ENCODE measurements around the gene SPNS2. TPM values are rescaled to one million over a fixed set of nuclear protein-coding genes. Genes with fewer than 3 reads are reported as not detected.

SPNS2 gene
- total and polyA plus RNA-seq, 2 donors (not counting 1 experiment from before 2014, with no cell fraction given): 0.48 TPM; not detected in 1

DNA sequence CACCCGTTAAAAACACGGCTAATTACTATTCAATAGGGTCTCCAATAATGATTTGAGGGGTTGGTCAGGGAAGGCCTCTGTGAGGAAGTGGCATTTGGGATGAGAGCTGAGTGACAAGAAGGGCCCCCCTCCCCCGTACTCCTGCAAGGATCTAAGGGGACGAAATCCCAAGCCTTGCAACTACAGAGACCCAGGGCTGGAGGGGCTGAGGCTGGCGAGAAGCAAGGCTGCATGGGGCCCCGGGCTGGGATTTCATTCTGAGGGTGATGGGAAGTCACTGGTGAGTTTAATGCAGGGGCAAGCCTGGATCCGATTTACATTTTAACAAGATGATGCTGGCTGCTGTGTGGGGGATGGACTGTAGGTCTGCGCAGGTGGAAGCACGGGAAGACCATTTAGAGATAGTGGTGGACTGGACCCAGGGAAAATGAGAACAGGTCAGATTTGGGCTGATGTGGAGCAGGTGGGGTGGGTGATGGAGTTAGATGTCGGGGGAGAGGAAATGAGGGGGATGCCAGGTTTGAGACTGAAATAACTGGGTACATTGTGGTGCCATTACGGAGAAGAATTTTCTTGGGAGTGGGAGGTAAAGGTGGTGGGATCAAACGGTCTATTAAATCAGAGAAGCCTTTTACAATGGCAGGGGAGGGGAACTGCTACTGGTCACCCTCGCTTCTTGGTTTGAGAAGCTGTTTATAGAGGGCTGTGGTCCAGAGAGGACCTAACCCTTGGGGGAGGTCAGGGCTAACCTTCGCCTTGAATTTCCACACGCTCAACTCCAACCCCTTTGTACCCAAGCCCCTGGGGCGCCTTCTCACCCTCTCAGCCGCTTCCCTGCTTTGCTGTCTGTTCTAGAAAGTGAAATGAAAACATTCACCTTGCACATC lies 57.4 kb downstream of the SPNS2 start:
- Histone ChIP-seq H3K4me2 (replicated peaks; ENCODE audit: low read depth, low read length, poor library complexity, severe bottlenecking) (peak overlapping the region; percentile 94), H3K27ac (ENCODE audit: low read length in 2 of 2) (peak overlapping the region; percentile 66 to 83), H2AFZ (ENCODE audit: insufficient read depth, low read depth, low read length, poor library complexity, severe bottlenecking) (peak overlapping the region; percentile 89), H3K4me3 (ENCODE audit: control extremely low read depth in 1 of 5, extremely low read depth in 1 of 5, insufficient read depth in 1 of 5, low read depth in 2 of 5, low read length in 4 of 5) (peak overlapping the region; percentile 74 to 90 (median 83)), H3K27me3 (replicated peaks in 1 of 4; ENCODE audit: control extremely low read depth in 1 of 4, control insufficient read depth in 3 of 4, insufficient read depth in 4 of 4, low read length in 3 of 4) (no peaks in the 10 kb centered on the region), H3K9ac (ENCODE audit: low read length) (peak overlapping the region; percentile 78), H3K9me3 (ENCODE audit: control extremely low read depth in 1 of 3, control insufficient read depth in 2 of 3, insufficient read depth in 1 of 3, low read length in 2 of 3) (no peaks in the 10 kb centered on the region), H3K79me2 (ENCODE audit: control insufficient read depth, insufficient read depth, low read length) (peaks cover 22% of the 10 kb centered on the region), H4K20me1 (ENCODE audit: control insufficient read depth, insufficient read depth, low read length, poor library complexity, severe bottlenecking) (peaks cover 13% of the 10 kb centered on the region), H3K36me3 (replicated peaks in 1 of 2; ENCODE audit: control extremely low read depth in 1 of 2, control insufficient read depth in 1 of 2, extremely low read depth in 1 of 2, insufficient read depth in 2 of 2, low read length in 1 of 2) (peaks cover 0 to 17% of the 10 kb centered on the region in 2 experiments), H3K4me1 (ENCODE audit: control insufficient read depth in 2 of 2, insufficient read depth in 2 of 2, low read length in 2 of 2) (peaks cover 19 to 21% of the 10 kb centered on the region in 2 donors)
- TF ChIP-seq EZH2 (IDR thresholded peaks at IDR 0.05; ENCODE audit: borderline replicate concordance, insufficient read depth, low read depth, low read length, poor library complexity, severe bottlenecking): no peak
- TF ChIP-seq, protein P1, sequence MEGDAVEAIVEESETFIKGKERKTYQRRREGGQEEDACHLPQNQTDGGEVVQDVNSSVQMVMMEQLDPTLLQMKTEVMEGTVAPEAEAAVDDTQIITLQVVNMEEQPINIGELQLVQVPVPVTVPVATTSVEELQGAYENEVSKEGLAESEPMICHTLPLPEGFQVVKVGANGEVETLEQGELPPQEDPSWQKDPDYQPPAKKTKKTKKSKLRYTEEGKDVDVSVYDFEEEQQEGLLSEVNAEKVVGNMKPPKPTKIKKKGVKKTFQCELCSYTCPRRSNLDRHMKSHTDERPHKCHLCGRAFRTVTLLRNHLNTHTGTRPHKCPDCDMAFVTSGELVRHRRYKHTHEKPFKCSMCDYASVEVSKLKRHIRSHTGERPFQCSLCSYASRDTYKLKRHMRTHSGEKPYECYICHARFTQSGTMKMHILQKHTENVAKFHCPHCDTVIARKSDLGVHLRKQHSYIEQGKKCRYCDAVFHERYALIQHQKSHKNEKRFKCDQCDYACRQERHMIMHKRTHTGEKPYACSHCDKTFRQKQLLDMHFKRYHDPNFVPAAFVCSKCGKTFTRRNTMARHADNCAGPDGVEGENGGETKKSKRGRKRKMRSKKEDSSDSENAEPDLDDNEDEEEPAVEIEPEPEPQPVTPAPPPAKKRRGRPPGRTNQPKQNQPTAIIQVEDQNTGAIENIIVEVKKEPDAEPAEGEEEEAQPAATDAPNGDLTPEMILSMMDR (IDR thresholded peaks at IDR 0.05): no peak
- intact Hi-C loops (cut with micrococcal nuclease): loop anchor here (1.0 kb wide), 2 partner anchors 9 to 413 kb away; partner anchors contain the start of genes CYB5D2 and ZZEF1
- POLR2A ChIA-PET: interaction anchor here (0.7 kb wide), 1 partner anchor 9 kb away, joined by 5 read pairs; no protein-coding TSS in a partner anchor
- ATAC-seq (ENCODE audit: low read depth) (no peak), DNase-seq (no peak)
- H3K4me3 Mint-ChIP-seq: peak overlapping the region; percentile 94
- H3K27ac Mint-ChIP-seq: peak overlapping the region; percentile 96
- H3K4me1 Mint-ChIP-seq: peaks cover 24% of the 10 kb centered on the region
- H3K27me3 Mint-ChIP-seq: no peaks in the 10 kb centered on the region
- H3K9me3 Mint-ChIP-seq (ENCODE audit: insufficient read depth): no peaks in the 10 kb centered on the region
- WGBS (ENCODE audit: insufficient coverage): 84% methylated on average over 11 of the region's 17 CpGs
- CTCF ChIA-PET: interaction anchor here (5.9 kb wide), 1 partner anchor 11 kb away, joined by 48 read pairs; no protein-coding TSS in a partner anchor

DNA sequence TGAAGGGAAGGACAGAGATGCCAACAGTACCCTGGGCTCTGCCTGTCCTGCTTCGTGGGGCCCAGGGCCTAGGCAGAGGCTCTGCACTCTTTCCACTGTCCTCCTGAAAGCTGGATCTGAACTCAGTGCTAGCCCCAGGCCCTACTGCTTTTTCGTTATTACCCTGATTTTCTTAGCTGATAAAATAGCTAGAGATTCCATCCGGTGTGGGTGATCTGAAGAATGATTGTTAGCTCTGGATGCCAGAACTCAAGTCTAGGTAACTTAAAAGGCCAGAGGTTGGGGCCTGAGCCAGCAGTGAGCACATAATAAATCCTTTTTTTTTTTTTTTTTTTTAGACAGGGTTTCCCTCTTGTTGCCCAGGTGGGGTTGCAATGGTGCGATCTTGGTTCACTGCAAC lies 58.3 kb downstream of the SPNS2 start:
- no peak overlapping the region for H3K4me3 ChIP-seq (ENCODE audit: control extremely low read depth in 1 of 5, extremely low read depth in 1 of 5, insufficient read depth in 1 of 5, low read depth in 2 of 5, low read length in 4 of 5)
- Mint-ChIP-seq H3K4me1 (peaks cover 30% of the 10 kb centered on the region), H3K27ac (no peak overlapping the region), H3K9me3 (ENCODE audit: insufficient read depth) (no peaks in the 10 kb centered on the region), H3K27me3 (no peaks in the 10 kb centered on the region), H3K4me3 (no peak overlapping the region)
- DNase-seq (no peak), ATAC-seq (ENCODE audit: low read depth) (no peak)
- WGBS (ENCODE audit: insufficient coverage): 95% methylated on average over 3 of the region's 4 CpGs
- peaks cover 21 to 26% of the 10 kb centered on the region in 2 donors for H3K4me1 ChIP-seq (ENCODE audit: control insufficient read depth in 2 of 2, insufficient read depth in 2 of 2, low read length in 2 of 2)
- peak overlapping the region; percentile 89 for H2AFZ ChIP-seq (ENCODE audit: insufficient read depth, low read depth, low read length, poor library complexity, severe bottlenecking)
- ChIA-PET POLR2A (interaction anchor here (0.7 kb wide), 1 partner anchor 10 kb away, joined by 5 read pairs; no protein-coding TSS in a partner anchor), CTCF (interaction anchor here (5.9 kb wide), 1 partner anchor 10 kb away, joined by 48 read pairs; no protein-coding TSS in a partner anchor)
- H3K27ac ChIP-seq (ENCODE audit: low read length in 2 of 2): no peak overlapping the region
- H3K9ac ChIP-seq (ENCODE audit: low read length): no peak overlapping the region
- no peak for TF ChIP-seq EZH2 (IDR thresholded peaks at IDR 0.05; ENCODE audit: borderline replicate concordance, insufficient read depth, low read depth, low read length, poor library complexity, severe bottlenecking)
- TF ChIP-seq, protein P1 (IDR thresholded peaks at IDR 0.05): no peak
- intact Hi-C loops (cut with micrococcal nuclease): no loop called here
- peaks cover 0 to 10% of the 10 kb centered on the region in 2 experiments for H3K36me3 ChIP-seq (replicated peaks in 1 of 2; ENCODE audit: control extremely low read depth in 1 of 2, control insufficient read depth in 1 of 2, extremely low read depth in 1 of 2, insufficient read depth in 2 of 2, low read length in 1 of 2)
- no peak overlapping the region for H3K4me2 ChIP-seq (replicated peaks; ENCODE audit: low read depth, low read length, poor library complexity, severe bottlenecking)
- peaks cover 13% of the 10 kb centered on the region for H4K20me1 ChIP-seq (ENCODE audit: control insufficient read depth, insufficient read depth, low read length, poor library complexity, severe bottlenecking)
- peaks cover 22% of the 10 kb centered on the region for H3K79me2 ChIP-seq (ENCODE audit: control insufficient read depth, insufficient read depth, low read length)
- no peaks in the 10 kb centered on the region for H3K9me3 ChIP-seq (ENCODE audit: control extremely low read depth in 1 of 3, control insufficient read depth in 2 of 3, insufficient read depth in 1 of 3, low read length in 2 of 3)
- H3K27me3 ChIP-seq (replicated peaks in 1 of 4; ENCODE audit: control extremely low read depth in 1 of 4, control insufficient read depth in 3 of 4, insufficient read depth in 4 of 4, low read length in 3 of 4): no peaks in the 10 kb centered on the region

Measured in B cell (primary cell).